Natural killer cell (primary cell): ENCODE results near the gene CHRNB4. TPM values are rescaled to one million over a fixed set of nuclear protein-coding genes. Genes with fewer than 3 reads are reported as not detected.
"Not testable (repeated sequence)": the region's sequence is repeated elsewhere in the genome, so short reads cannot be mapped to it uniquely, and the experiment has no call there.

Source experiments
- ATAC-seq, 3 donors: fragments of 150-1000 bp in 2 of 3; fragments of 200-7000 bp in 1 of 3; cut with Tn5 transposase; 1 replicate in 1 of 3; 2 replicates in 2 of 3; pipeline ENCODE4 v1.10.0; 2021; ENCODE audit warnings: mild to moderate bottlenecking in 2 of 3, moderate library complexity in 2 of 3
- DNase-seq, 2 donors: peaks; one replicate each; pipeline versions ENCODE4 v3.0.0 to v3.0.0-alpha.2; 2013 to 2021; ENCODE audit warnings: mixed read lengths in 1 of 2
- H3K27ac ChIP-seq: one replicate; pipeline ENCODE4 v1.5.1; 2013; ENCODE audit warnings: mild to moderate bottlenecking, low read length
- H3K27me3 ChIP-seq: one replicate; pipeline ENCODE4 v1.6.1; 2013; ENCODE audit warnings: low read length; ENCODE audit not compliant: control insufficient read depth, insufficient read depth
- H3K36me3 ChIP-seq: one replicate; pipeline ENCODE4 v1.6.1; 2013; ENCODE audit warnings: low read length; ENCODE audit not compliant: control insufficient read depth, insufficient read depth
- H3K4me1 ChIP-seq: one replicate; pipeline ENCODE4 v1.6.1; 2013; ENCODE audit warnings: low read length; ENCODE audit not compliant: control insufficient read depth, insufficient read depth
- H3K4me3 ChIP-seq: one replicate; pipeline ENCODE4 v1.5.1; 2013; ENCODE audit warnings: low read length
- H3K9me3 ChIP-seq: one replicate; pipeline ENCODE4 v1.6.1; 2013; ENCODE audit warnings: low read length; ENCODE audit not compliant: control insufficient read depth, insufficient read depth
- H3K27ac Mint-ChIP-seq, 2 donors: one replicate each; pipeline ENCODE4 v1.8.0; 2022; ENCODE audit warnings: mild to moderate bottlenecking in 2 of 2, mixed read lengths in 2 of 2, moderate library complexity in 1 of 2
- H3K27me3 Mint-ChIP-seq, 2 donors: one replicate each; pipeline ENCODE4 v1.8.0; 2022; ENCODE audit warnings: low read depth in 2 of 2, mixed read lengths in 2 of 2
- H3K36me3 Mint-ChIP-seq: one replicate; pipeline ENCODE4 v1.8.0; 2022; ENCODE audit warnings: mixed read lengths
- H3K4me1 Mint-ChIP-seq, 2 donors: one replicate each; pipeline ENCODE4 v1.8.0; 2022; ENCODE audit warnings: mixed read lengths in 2 of 2
- H3K4me3 Mint-ChIP-seq: one replicate; pipeline ENCODE4 v1.8.0; 2022; ENCODE audit warnings: mild to moderate bottlenecking, moderate library complexity, mixed read lengths
- H3K9me3 Mint-ChIP-seq, 2 donors: one replicate each; pipeline ENCODE4 v1.8.0; 2022; ENCODE audit warnings: mixed read lengths in 2 of 2
- CTCF ChIP-seq: fragments of 200-600 bp; IDR thresholded peaks from one replicate; pipeline ENCODE4 v1.8.0; 2022; ENCODE audit warnings: antibody characterized with exemption
- WGBS: methylation state at CpG from one replicate; pipeline ENCODE4 v1.1.7; 2013; ENCODE audit warnings: missing lambda C conversion rate; ENCODE audit not compliant: insufficient coverage; 5-methylcytosine and 5-hydroxymethylcytosine counted together
- intact Hi-C: fragments of 100-400 bp; cut with micrococcal nuclease; formaldehyde crosslinking; loops from one replicate; pipeline ENCODE4 v1.14.2; 2022
- total RNA-seq, 4 donors: library from RNA; stranded (reverse); fragments of 120-200 nt in 1 of 4; gene quantifications; one replicate each; pipeline versions ENCODE4 v1.2.3 to v1.2.4, GENCODE V29; 2013 to 2022

The CHRNB4 gene
- total RNA-seq, 3 donors from 2014 or later (not counting 1 experiment from before 2014, with no cell fraction given): not detected

- Histone ChIP-seq H3K4me3 (no peak overlapping the region), H3K9me3 (no peaks in the 10 kb centered on the region), H3K4me1 (no peaks in the 10 kb centered on the region), H3K27me3 (no peaks in the 10 kb centered on the region), H3K27ac (no peak overlapping the region), H3K36me3 (no peaks in the 10 kb centered on the region)
- Mint-ChIP-seq H3K4me3 (no peak overlapping the region), H3K27me3 (peaks cover 0 to 4% of the 10 kb centered on the region in 2 donors), H3K36me3 (no peaks in the 10 kb centered on the region), H3K4me1 (no peaks in the 10 kb centered on the region), H3K9me3 (no peaks in the 10 kb centered on the region), H3K27ac (no peak overlapping the region)
- WGBS: 33% methylated on average over 8 of the region's 8 CpGs
- intact Hi-C loops: no loop called here
- no peak for DNase-seq
- TF ChIP-seq CTCF: no peak
- ATAC-seq: no peak
Observed at GRCh38 chr15:78685159-78685921, 44.3 kb upstream of the CHRNB4 start.

- H3K27ac ChIP-seq: no peak overlapping the region
- intact Hi-C loops: no loop called here
- H3K36me3 ChIP-seq: no peaks in the 10 kb centered on the region
- Mint-ChIP-seq H3K36me3 (no peaks in the 10 kb centered on the region), H3K4me1 (no peaks in the 10 kb centered on the region), H3K27ac (no peak overlapping the region), H3K27me3 (peaks cover 0 to 4% of the 10 kb centered on the region in 2 donors), H3K9me3 (no peaks in the 10 kb centered on the region), H3K4me3 (no peak overlapping the region)
- H3K9me3 ChIP-seq: no peaks in the 10 kb centered on the region
- H3K4me1 ChIP-seq: no peaks in the 10 kb centered on the region
- ATAC-seq: no peak
- TF ChIP-seq CTCF: no peak
- 100% methylated on average over 1 of the region's 2 CpGs for WGBS
- H3K4me3 ChIP-seq: no peak overlapping the region
- no peak for DNase-seq
- H3K27me3 ChIP-seq: no peaks in the 10 kb centered on the region
Observed at GRCh38 chr15:78684657-78685056, 43.6 kb upstream of the CHRNB4 start.

GRCh38 chr15:78683599-78683998 lies 42.6 kb upstream of the CHRNB4 start:
- H3K27me3 Mint-ChIP-seq, H3K27me3 ChIP-seq, intact Hi-C loops, H3K4me1 ChIP-seq, ATAC-seq, H3K9me3 ChIP-seq, H3K9me3 Mint-ChIP-seq, DNase-seq, H3K36me3 Mint-ChIP-seq, H3K36me3 ChIP-seq, H3K27ac ChIP-seq, H3K4me3 ChIP-seq, H3K4me1 Mint-ChIP-seq, H3K27ac Mint-ChIP-seq, H3K4me3 Mint-ChIP-seq: not testable (repeated sequence)
- WGBS: 91% methylated on average over 8 of the region's 8 CpGs

- Mint-ChIP-seq H3K4me3 (no peak overlapping the region), H3K4me1 (no peaks in the 10 kb centered on the region), H3K9me3 (no peaks in the 10 kb centered on the region), H3K27me3 (peaks cover 0 to 4% of the 10 kb centered on the region in 2 donors), H3K27ac (no peak overlapping the region), H3K36me3 (no peaks in the 10 kb centered on the region)
- Histone ChIP-seq H3K27me3 (no peaks in the 10 kb centered on the region), H3K36me3 (no peaks in the 10 kb centered on the region), H3K27ac (no peak overlapping the region), H3K4me3 (no peak overlapping the region), H3K9me3 (no peaks in the 10 kb centered on the region), H3K4me1 (no peaks in the 10 kb centered on the region)
- DNase-seq (no peak), ATAC-seq (no peak)
- WGBS: 93% methylated on average over 12 of the region's 12 CpGs
- TF ChIP-seq CTCF: no peak
- intact Hi-C loops: no loop called here
Observed at GRCh38 chr15:78682693-78683410, 41.8 kb upstream of the CHRNB4 start.
